KMS-11 (cell line): Measurements from ENCODE around the gene F8.

ENCODE experiments used
- H2AFZ ChIP-seq: fragments of 200-600 bp; sonication (generic); 2 replicates; pipeline ENCODE4 v1.6.1; 2016; ENCODE audit warnings: antibody characterized with exemption, mixed run types, low read depth
- H3K27ac ChIP-seq: fragments of 200-600 bp; sonication (generic); 2 replicates; pipeline ENCODE4 v1.6.1; 2016; ENCODE audit warnings: mild to moderate bottlenecking, mixed run types
- H3K27me3 ChIP-seq: fragments of 200-600 bp; sonication (generic); 2 replicates; pipeline ENCODE4 v1.6.1; 2017; ENCODE audit warnings: mild to moderate bottlenecking, low read depth, mixed run types, moderate library complexity; ENCODE audit not compliant: insufficient read depth
- H3K36me3 ChIP-seq: fragments of 200-600 bp; sonication (generic); 2 replicates; pipeline ENCODE4 v1.6.1; 2017; ENCODE audit warnings: mild to moderate bottlenecking, mixed run types; ENCODE audit not compliant: insufficient read depth
- H3K4me1 ChIP-seq: fragments of 200-600 bp; sonication (generic); 2 replicates; pipeline ENCODE4 v1.6.1; 2016; ENCODE audit warnings: mild to moderate bottlenecking, low read depth, mixed run types; ENCODE audit not compliant: poor library complexity, severe bottlenecking
- H3K4me2 ChIP-seq: fragments of 200-600 bp; sonication (generic); 2 replicates; pipeline ENCODE4 v1.7.0; 2016; ENCODE audit warnings: mild to moderate bottlenecking, mixed run types
- H3K4me3 ChIP-seq: fragments of 200-600 bp; sonication (generic); IDR thresholded peaks from 2 replicates; pipeline ENCODE4 v1.6.1; 2017; ENCODE audit warnings: low read depth, low read length, mixed read lengths; ENCODE audit not compliant: insufficient read depth
- H3K79me2 ChIP-seq: fragments of 200-600 bp; sonication (generic); 2 replicates; pipeline ENCODE4 v1.6.1; 2016; ENCODE audit warnings: low read depth, mixed run types; ENCODE audit not compliant: insufficient read depth
- H3K9ac ChIP-seq: fragments of 200-600 bp; sonication (generic); 2 replicates; pipeline ENCODE4 v1.6.1; 2016; ENCODE audit warnings: mild to moderate bottlenecking, mixed run types
- H4K20me1 ChIP-seq: fragments of 200-600 bp; sonication (generic); 2 replicates; pipeline ENCODE4 v1.6.1; 2016; ENCODE audit warnings: mild to moderate bottlenecking, mixed run types; ENCODE audit not compliant: insufficient read depth
- TF ChIP-seq, protein P1 (sequence below): fragments of 200-600 bp; sonication (generic); conservative IDR thresholded peaks from 2 replicates; pipeline ENCODE4 v1.6.1; 2017; ENCODE audit warnings: low read depth, mild to moderate bottlenecking, antibody characterized with exemption, low read length, moderate library complexity, mixed read lengths

Gene F8

DNA sequence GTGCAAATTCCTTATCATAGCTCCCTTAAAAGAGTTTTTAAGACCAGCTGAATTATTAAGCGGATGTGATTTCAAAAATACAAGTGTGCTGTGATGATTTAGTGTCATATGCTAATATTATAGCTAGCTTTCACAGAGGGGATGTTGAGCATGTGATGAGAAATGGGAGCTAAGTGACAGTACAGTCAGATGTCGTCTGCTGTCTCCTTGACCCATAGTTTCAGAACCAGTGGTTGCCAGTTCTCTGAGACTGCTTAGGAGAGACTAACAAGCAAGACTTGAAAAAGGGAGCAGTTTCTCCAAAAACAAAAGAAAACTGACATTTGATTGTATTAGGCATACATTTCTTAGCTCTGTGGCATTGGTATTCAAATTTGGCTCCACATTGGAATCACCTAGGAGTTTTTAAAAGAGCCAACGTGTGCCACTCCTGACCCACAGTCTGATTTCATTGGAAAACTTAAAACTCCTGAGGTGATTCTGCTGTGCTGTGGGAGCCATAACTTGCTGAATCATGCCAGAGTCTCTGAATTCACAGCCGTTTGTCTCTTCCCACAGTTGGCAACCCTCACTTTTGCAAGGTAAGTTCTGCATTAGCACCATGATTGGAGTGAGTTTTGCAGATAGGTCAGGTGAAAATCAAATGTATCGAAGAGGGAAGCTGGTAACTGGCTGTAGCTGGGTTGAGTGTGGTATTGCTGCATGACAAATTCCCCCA, 24.4 kb upstream of the F8 start:
- Histone ChIP-seq H3K4me1 (no peaks in the 10 kb centered on the region), H3K27ac (no peak overlapping the region), H4K20me1 (no peaks in the 10 kb centered on the region), H3K27me3 (no peaks in the 10 kb centered on the region), H2AFZ (no peak overlapping the region), H3K36me3 (no peaks in the 10 kb centered on the region), H3K4me3 (no peak overlapping the region), H3K9ac (no peak overlapping the region), H3K4me2 (no peak overlapping the region), H3K79me2 (no peaks in the 10 kb centered on the region)
- TF ChIP-seq, protein P1, sequence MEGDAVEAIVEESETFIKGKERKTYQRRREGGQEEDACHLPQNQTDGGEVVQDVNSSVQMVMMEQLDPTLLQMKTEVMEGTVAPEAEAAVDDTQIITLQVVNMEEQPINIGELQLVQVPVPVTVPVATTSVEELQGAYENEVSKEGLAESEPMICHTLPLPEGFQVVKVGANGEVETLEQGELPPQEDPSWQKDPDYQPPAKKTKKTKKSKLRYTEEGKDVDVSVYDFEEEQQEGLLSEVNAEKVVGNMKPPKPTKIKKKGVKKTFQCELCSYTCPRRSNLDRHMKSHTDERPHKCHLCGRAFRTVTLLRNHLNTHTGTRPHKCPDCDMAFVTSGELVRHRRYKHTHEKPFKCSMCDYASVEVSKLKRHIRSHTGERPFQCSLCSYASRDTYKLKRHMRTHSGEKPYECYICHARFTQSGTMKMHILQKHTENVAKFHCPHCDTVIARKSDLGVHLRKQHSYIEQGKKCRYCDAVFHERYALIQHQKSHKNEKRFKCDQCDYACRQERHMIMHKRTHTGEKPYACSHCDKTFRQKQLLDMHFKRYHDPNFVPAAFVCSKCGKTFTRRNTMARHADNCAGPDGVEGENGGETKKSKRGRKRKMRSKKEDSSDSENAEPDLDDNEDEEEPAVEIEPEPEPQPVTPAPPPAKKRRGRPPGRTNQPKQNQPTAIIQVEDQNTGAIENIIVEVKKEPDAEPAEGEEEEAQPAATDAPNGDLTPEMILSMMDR, result no peak

DNA sequence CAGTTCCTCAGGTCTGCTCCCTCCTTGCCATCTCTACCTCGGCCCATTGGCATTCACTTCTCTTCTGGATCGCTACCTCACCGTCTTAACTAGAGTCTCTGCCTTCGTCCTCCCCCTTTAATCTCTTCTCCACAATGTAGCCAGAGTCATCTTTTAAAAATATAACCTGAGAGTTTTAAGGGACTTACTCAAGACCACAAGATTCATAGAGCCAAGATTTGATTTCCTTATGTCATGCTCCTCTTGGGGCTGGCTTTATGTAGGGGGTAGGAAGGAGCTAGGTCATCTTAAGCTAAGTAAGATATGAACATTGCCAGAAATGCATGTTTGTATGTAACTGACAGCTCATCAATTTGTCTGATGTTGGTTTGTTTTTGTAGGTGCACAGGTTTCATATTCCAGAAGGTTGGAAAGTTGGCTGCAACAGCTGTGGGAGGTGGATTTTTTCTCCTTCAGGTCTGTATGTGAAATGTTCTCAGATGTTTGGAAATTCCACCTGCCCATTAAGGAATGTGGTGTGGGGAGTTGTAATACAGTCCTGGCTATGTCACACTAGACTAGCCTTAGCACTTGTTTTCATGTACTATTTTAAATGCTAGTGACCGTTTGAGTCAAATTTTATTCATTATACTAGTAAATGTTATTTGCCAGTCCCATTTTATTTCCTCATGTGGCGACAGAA, 23.7 kb upstream of the F8 start:
- Histone ChIP-seq H3K27me3 (no peaks in the 10 kb centered on the region), H3K4me3 (no peak overlapping the region)
- TF ChIP-seq, protein P1, result no peak

DNA sequence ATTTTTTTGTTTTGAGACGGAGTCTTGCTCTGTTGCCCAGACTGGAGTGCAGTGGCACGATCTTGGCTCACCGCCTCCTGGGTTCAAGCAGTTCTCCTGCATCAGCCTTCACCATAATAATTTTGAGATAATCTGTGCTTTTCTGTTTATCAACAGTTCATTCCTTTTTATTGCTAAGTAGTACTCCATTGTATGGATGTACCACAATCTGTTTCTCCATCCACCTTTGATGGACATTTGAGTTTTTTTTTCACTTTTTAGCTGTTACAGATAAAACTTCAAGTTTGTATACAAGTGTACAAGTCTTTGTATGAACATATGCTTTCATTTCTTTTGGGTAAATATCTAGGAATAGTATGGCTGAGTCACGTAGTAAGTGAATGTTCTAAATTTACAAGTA, 13.2 kb upstream of the F8 start:
- H3K79me2 ChIP-seq, result peaks cover 7% of the 10 kb centered on the region; the same call in 1 of the 2 replicates

More for the DNA sequence above, 23.7 kb upstream of the F8 start:
- Histone ChIP-seq H3K4me2 (no peak overlapping the region), H3K4me1 (no peaks in the 10 kb centered on the region), H2AFZ (no peak overlapping the region), H3K27ac (no peak overlapping the region), H3K9ac (no peak overlapping the region), H4K20me1 (no peaks in the 10 kb centered on the region), H3K36me3 (no peaks in the 10 kb centered on the region), H3K79me2 (no peaks in the 10 kb centered on the region)

GRCh38 chrX:155031657-155032056, 9.1 kb upstream of the F8 start:
- peaks cover 23% of the 10 kb centered on the region for H3K4me1 ChIP-seq
- TF ChIP-seq, protein P1, result no peak
- no peak overlapping the region for H2AFZ ChIP-seq
- H3K36me3 ChIP-seq, result no peaks in the 10 kb centered on the region
- no peak overlapping the region for H3K4me3 ChIP-seq
- no peaks in the 10 kb centered on the region for H3K27me3 ChIP-seq
- H3K27ac ChIP-seq, result no peak overlapping the region
- peaks cover 18% of the 10 kb centered on the region for H3K79me2 ChIP-seq
- H4K20me1 ChIP-seq, result no peaks in the 10 kb centered on the region
- no peak overlapping the region for H3K4me2 ChIP-seq
- no peak overlapping the region for H3K9ac ChIP-seq

More for the DNA sequence above, 13.2 kb upstream of the F8 start:
- Histone ChIP-seq H2AFZ (no peak overlapping the region), H3K36me3 (no peaks in the 10 kb centered on the region), H3K27ac (no peak overlapping the region), H3K4me1 (peaks cover 7% of the 10 kb centered on the region), H3K4me3 (no peak overlapping the region), H3K9ac (no peak overlapping the region), H3K4me2 (no peak overlapping the region), H3K27me3 (no peaks in the 10 kb centered on the region), H4K20me1 (no peaks in the 10 kb centered on the region)
- TF ChIP-seq, protein P1, result no peak
